ENCODE measurements around the gene ECD. TPM values are rescaled to one million over a fixed set of nuclear protein-coding genes. Genes with fewer than 3 reads are reported as not detected.

Gene ECD
- total RNA-seq, 1 experiment from 2014 or later = 25.4 TPM

GRCh38 chr10:73206385-73206784 lies 38.6 kb upstream of the ECD start:
- CTCF ChIA-PET = no interaction called here
- RAD21 ChIA-PET (ENCODE audit: low non-redundant PET in 1 of 2, low total read pairs in 2 of 2, uncharacterized antibody in 2 of 2, unreplicated experiment in 2 of 2) = no interaction called here
- POLR2A ChIA-PET = no interaction called here

More at GRCh38 chr10:73206385-73206784, 38.6 kb upstream of the ECD start:
- TF ChIP-seq JUND (IDR thresholded peaks at IDR 0.05) = no peak
- no peak for TF ChIP-seq POLR2A (IDR thresholded peaks at IDR 0.05; ENCODE audit: borderline replicate concordance, extremely low read depth, insufficient read depth, insufficient read length)
- no peak for TF ChIP-seq SIN3A (IDR thresholded peaks at IDR 0.05; ENCODE audit: low read depth)
- no peak for TF ChIP-seq ELF1 (IDR thresholded peaks at IDR 0.05; ENCODE audit: borderline replicate concordance, low read depth)
- TF ChIP-seq FOSL1 (IDR thresholded peaks at IDR 0.05; ENCODE audit: low read depth) = no peak
- TF ChIP-seq, protein P1, sequence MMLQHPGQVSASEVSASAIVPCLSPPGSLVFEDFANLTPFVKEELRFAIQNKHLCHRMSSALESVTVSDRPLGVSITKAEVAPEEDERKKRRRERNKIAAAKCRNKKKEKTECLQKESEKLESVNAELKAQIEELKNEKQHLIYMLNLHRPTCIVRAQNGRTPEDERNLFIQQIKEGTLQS (IDR thresholded peaks at IDR 0.05) = no peak
- no peak for TF ChIP-seq EZH2phosphoT487 (IDR thresholded peaks at IDR 0.05; ENCODE audit: borderline replicate concordance)
- no peak for TF ChIP-seq EGR1 (IDR thresholded peaks at IDR 0.05; ENCODE audit: low read depth)
- TF ChIP-seq YY1 (IDR thresholded peaks at IDR 0.05; ENCODE audit: extremely low read depth, insufficient replicate concordance, low read depth, low read length) = no peak
- no peak for TF ChIP-seq SRF (IDR thresholded peaks at IDR 0.05; ENCODE audit: low read depth)
- no peak for TF ChIP-seq ZFX (IDR thresholded peaks at IDR 0.05)
- no peak for TF ChIP-seq CBX3 (IDR thresholded peaks at IDR 0.05; ENCODE audit: low read depth)
- no peak for TF ChIP-seq ZBTB33 (IDR thresholded peaks at IDR 0.05; ENCODE audit: extremely low read depth, insufficient replicate concordance, low read length)
- TF ChIP-seq, protein P2, sequence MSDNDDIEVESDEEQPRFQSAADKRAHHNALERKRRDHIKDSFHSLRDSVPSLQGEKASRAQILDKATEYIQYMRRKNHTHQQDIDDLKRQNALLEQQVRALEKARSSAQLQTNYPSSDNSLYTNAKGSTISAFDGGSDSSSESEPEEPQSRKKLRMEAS (IDR thresholded peaks at IDR 0.05) = no peak
- no peaks in the 10 kb centered on the region for H3K4me1 ChIP-seq (ENCODE audit: control insufficient read depth in 1 of 2, insufficient read depth in 2 of 2, low read length in 2 of 2)
- ATAC-seq (no peak), DNase-seq (ENCODE audit: low read depth, low spot score) (no peak)
- H3K9me2 ChIP-seq (ENCODE audit: insufficient read depth) = no peaks in the 10 kb centered on the region
- no peak overlapping the region for H3K4me3 ChIP-seq (replicated peaks in 1 of 2; ENCODE audit: low read depth in 1 of 2, low read length in 2 of 2)
- no peaks in the 10 kb centered on the region for H3K9me3 ChIP-seq (ENCODE audit: control insufficient read depth in 1 of 2, insufficient read depth in 1 of 2, low read depth in 1 of 2, low read length in 2 of 2)
- no peak overlapping the region for H3K27ac ChIP-seq (ENCODE audit: low read depth, low read length)
- no peaks in the 10 kb centered on the region for H3K79me2 ChIP-seq (ENCODE audit: insufficient read depth, low read length)
- BruUV-seq (replicated peaks) = no TSS peak
- intact Hi-C loops (cut with micrococcal nuclease) = no loop called here
- no peak overlapping the region for H2AFZ ChIP-seq (ENCODE audit: low read depth, low read length, poor library complexity, severe bottlenecking)
- no peaks in the 10 kb centered on the region for H4K20me1 ChIP-seq (ENCODE audit: insufficient read depth)
- H3K4me2 ChIP-seq (ENCODE audit: low read length) = no peak overlapping the region
- no peak overlapping the region for H3K9ac ChIP-seq (ENCODE audit: low read length)
- no peaks in the 10 kb centered on the region for H3K27me3 ChIP-seq (ENCODE audit: insufficient read depth, low read length)
- H3K36me3 ChIP-seq (ENCODE audit: control insufficient read depth in 1 of 2, insufficient read depth in 2 of 2, low read length in 2 of 2) = no peaks in the 10 kb centered on the region

Measured in HCT116 (cell line).